ENCODE data around the gene TGFBRAP1.

GRCh38 chr2:105269426-105269825 is 60.1 kb downstream of the TGFBRAP1 start:
- TF ChIP-seq POLR2A (IDR thresholded peaks at IDR 0.05), result no peak
- TF ChIP-seq CTCF (IDR thresholded peaks at IDR 0.05), result no peak
